HG02678 (cell line): Measurements from ENCODE around the gene C20orf173.
"Not testable (repeated sequence)": the region's sequence is repeated elsewhere in the genome, so short reads cannot be mapped to it uniquely, and the experiment has no call there.

Experiments used
- ATAC-seq: cut with Tn5 transposase; IDR thresholded peaks from one replicate; pipeline ENCODE4 v1.9.1; 2021; ENCODE audit warnings: mild to moderate bottlenecking, moderate library complexity; ENCODE audit not compliant: unreplicated experiment

C20orf173 gene

GRCh38 chr20:35529552-35529951 lies at the start of gene C20orf173:
Gene C20orf173 (minus strand): TSS chr20:35529652. CDS start chr20:35529373, 279 bp downstream.
- ATAC-seq, result no peak

GRCh38 chr20:35579196-35579595 lies 49.7 kb upstream of the C20orf173 start:
- no peak for ATAC-seq

- ATAC-seq, result no peak
These were observed 49.0 kb upstream of the C20orf173 start for GRCh38 chr20:35578469-35578868.

- no peak for ATAC-seq
These were observed 47.4 kb upstream of the C20orf173 start for GRCh38 chr20:35576816-35577215.

- ATAC-seq, result no peak
These were observed 46.5 kb upstream of the C20orf173 start for GRCh38 chr20:35575958-35576357.

GRCh38 chr20:35572838-35573237 lies 43.4 kb upstream of the C20orf173 start:
- ATAC-seq, result no peak

- no peak for ATAC-seq
These were observed 42.1 kb upstream of the C20orf173 start for GRCh38 chr20:35571555-35571954.

GRCh38 chr20:35568645-35569044 lies 39.2 kb upstream of the C20orf173 start:
- no peak for ATAC-seq

GRCh38 chr20:35564905-35565304 lies 35.5 kb upstream of the C20orf173 start:
- ATAC-seq, result no peak

- ATAC-seq, result no peak
These were observed 34.4 kb upstream of the C20orf173 start for GRCh38 chr20:35563834-35564233.

GRCh38 chr20:35562541-35563110 lies 33.2 kb upstream of the C20orf173 start:
- no peak for ATAC-seq

- ATAC-seq, result no peak
These were observed 32.2 kb upstream of the C20orf173 start for GRCh38 chr20:35561671-35562070.

GRCh38 chr20:35561268-35561667 lies 31.8 kb upstream of the C20orf173 start:
- ATAC-seq, result no peak

GRCh38 chr20:35560541-35560940 lies 31.1 kb upstream of the C20orf173 start:
- ATAC-seq, result no peak

- no peak for ATAC-seq
These were observed 30.7 kb upstream of the C20orf173 start for GRCh38 chr20:35560105-35560511.

GRCh38 chr20:35559042-35559693 lies 29.7 kb upstream of the C20orf173 start:
- no peak for ATAC-seq

- ATAC-seq, result no peak
These were observed 29.0 kb upstream of the C20orf173 start for GRCh38 chr20:35558451-35558850.

GRCh38 chr20:35556871-35557270 lies 27.4 kb upstream of the C20orf173 start:
- ATAC-seq, result no peak

- no peak for ATAC-seq
These were observed 26.6 kb upstream of the C20orf173 start for GRCh38 chr20:35555951-35556645.

GRCh38 chr20:35555461-35555860 lies 26.0 kb upstream of the C20orf173 start:
- not testable (repeated sequence) for ATAC-seq

- ATAC-seq, result no peak
These were observed 23.5 kb upstream of the C20orf173 start for GRCh38 chr20:35552914-35553313.

GRCh38 chr20:35551503-35551902 lies 22.1 kb upstream of the C20orf173 start:
- ATAC-seq, result no peak
